CD4-positive, alpha-beta T cell treated with Interleukin-6 at 100 ng/mL for 8 hours (primary cell): Measurements from ENCODE around the gene WDR93.

Experiments used
- DNase-seq: peaks from one replicate; pipeline ENCODE4 v3.0.0-alpha.2; 2020; ENCODE audit warnings: mixed read lengths, low spot score

The WDR93 gene

DNA sequence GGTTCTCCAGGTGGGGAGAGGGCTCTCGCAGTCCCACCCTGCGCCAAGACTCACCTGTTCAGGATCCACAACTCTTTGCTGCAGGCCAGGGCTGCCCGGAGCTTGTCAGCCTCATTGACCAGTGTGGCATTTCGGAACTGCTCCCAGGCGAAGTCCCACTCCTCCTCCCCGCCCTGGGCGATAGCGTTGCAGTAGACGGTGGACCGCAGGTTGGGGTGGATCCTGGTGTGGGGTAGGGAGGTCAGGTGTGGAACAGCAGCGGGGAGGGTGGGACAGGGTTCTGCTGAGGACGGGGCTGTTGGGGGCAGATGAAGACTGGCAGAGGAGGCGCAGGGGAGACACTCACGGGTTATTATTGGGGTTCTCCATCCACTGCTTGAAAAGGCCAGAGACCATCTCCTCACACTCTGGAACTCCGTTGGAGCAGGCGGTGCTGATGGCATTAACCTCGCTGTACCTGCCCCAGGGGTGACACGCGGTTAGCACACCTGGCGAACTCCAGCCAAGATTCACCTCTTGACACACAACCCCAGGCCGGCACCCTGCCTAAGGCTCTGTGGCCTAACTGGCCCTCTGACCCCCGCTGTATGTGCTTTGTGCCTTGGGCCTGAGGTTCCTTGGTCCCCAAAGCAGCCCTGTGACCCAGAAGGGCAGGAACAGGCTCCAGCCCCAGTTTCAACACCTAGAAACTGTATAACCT lies 101.6 kb downstream of the WDR93 start:
- DNase-seq = no peak
